AG04449 (cell line): ENCODE measurements around the gene PPP2R5C.

ENCODE experiments used
- CTCF ChIA-PET: fragments of 350-600 bp; formaldehyde crosslinking; extraction: SDS; loops from one replicate; lab custom pipeline; 2021; ENCODE audit warnings: antibody characterized with exemption; lab: Yijun Ruan, JAX
- POLR2A ChIA-PET: fragments of 400-600, 350-600 bp; formaldehyde crosslinking; extraction: SDS; loops from one replicate; lab custom pipeline; 2020; ENCODE audit warnings: antibody characterized with exemption, inconsistent platforms; lab: Yijun Ruan, JAX
- DNase-seq: peaks from one replicate; pipeline ENCODE4 v3.0.0-alpha.2; 2010; ENCODE audit warnings: low read depth, low spot score
- H3K4me3 ChIP-seq: 2 replicates; pipeline ENCODE4 v1.5.1; 2011; ENCODE audit warnings: low read depth, mild to moderate bottlenecking, control low read depth, low read length
- TF ChIP-seq, protein P1 (sequence below): IDR thresholded peaks from one replicate; pipeline ENCODE4 v1.5.1; 2011; ENCODE audit warnings: mild to moderate bottlenecking, moderate library complexity, low read length, control low read depth, inconsistent platforms; ENCODE audit not compliant: insufficient read depth; ENCODE audit errors: missing control alignments

PPP2R5C gene

GRCh38 chr14:101839236-101839635 lies 77.7 kb downstream of the PPP2R5C start:
- H3K4me3 ChIP-seq, result no peak overlapping the region
- CTCF ChIA-PET, result no interaction called here

DNA sequence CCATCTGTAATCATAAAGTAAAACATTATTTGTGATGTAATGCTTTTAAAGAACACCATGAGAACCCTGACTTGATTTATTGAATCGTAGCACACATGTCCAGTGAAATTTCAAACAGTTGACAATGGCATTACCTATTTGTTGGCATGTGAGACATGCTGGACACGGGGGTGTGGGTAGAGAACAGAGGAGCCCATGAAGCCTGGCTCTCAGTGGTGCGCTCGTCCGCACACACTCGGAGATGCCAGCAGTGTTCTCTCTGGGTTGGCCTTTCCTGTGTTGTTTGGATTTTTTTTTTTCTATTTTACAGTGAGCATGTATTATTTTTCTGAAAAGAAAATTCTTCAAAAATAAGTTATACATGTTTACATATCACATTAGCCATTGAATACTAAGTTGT lies 78.2 kb downstream of the PPP2R5C start:
- no peak overlapping the region for H3K4me3 ChIP-seq
- DNase-seq, result no peak
- CTCF ChIA-PET, result interaction anchor here (0.9 kb wide), 1 partner anchor 69 kb away, joined by 3 read pairs; no protein-coding TSS in a partner anchor
- POLR2A ChIA-PET, result no interaction called here
- TF ChIP-seq, protein P1, sequence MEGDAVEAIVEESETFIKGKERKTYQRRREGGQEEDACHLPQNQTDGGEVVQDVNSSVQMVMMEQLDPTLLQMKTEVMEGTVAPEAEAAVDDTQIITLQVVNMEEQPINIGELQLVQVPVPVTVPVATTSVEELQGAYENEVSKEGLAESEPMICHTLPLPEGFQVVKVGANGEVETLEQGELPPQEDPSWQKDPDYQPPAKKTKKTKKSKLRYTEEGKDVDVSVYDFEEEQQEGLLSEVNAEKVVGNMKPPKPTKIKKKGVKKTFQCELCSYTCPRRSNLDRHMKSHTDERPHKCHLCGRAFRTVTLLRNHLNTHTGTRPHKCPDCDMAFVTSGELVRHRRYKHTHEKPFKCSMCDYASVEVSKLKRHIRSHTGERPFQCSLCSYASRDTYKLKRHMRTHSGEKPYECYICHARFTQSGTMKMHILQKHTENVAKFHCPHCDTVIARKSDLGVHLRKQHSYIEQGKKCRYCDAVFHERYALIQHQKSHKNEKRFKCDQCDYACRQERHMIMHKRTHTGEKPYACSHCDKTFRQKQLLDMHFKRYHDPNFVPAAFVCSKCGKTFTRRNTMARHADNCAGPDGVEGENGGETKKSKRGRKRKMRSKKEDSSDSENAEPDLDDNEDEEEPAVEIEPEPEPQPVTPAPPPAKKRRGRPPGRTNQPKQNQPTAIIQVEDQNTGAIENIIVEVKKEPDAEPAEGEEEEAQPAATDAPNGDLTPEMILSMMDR, result no peak

More at GRCh38 chr14:101839236-101839635, 77.7 kb downstream of the PPP2R5C start:
- TF ChIP-seq, protein P1, result no peak
- no peak for DNase-seq
- POLR2A ChIA-PET, result no interaction called here

DNA sequence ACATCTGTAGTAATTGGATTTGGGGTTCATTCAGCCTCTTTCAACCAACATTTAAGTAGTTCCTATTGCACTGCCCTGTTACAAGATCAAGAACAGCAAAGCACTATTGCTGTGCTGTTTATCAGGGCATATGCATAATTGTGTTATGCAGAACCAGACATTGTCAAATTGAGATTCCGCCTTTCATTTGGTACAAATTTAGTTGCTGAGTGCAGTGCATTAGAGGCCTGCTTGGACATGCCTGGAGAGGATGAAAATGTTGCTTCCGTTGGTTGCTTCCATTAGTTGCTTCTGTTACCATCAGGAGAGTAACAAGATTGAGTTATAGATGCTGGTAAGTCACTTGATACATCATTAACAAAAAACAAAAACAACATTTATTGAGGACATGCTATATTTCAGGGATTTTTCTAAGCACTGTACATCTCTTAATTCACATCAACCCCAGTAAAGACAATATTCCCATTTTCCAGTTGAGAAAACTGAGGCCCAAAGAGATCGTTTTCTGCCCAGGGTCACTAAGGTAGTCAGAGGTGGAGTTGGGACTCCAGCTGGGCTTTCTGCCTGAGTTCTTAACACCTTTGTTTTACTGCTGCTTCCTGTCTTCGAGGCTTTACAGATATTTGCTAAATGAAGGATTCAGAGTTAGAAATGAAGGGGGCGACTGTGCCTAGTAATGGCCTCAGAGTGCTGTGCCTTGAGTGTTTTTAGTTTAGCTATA lies 79.3 kb downstream of the PPP2R5C start:
- TF ChIP-seq, protein P1, result no peak
- DNase-seq, result no peak
- H3K4me3 ChIP-seq, result no peak overlapping the region
- ChIA-PET POLR2A (no interaction called here), CTCF (interaction anchor here (0.9 to 1.7 kb wide), 2 partner anchors 70 kb away, joined by 3 to 5 read pairs; no protein-coding TSS in a partner anchor)

DNA sequence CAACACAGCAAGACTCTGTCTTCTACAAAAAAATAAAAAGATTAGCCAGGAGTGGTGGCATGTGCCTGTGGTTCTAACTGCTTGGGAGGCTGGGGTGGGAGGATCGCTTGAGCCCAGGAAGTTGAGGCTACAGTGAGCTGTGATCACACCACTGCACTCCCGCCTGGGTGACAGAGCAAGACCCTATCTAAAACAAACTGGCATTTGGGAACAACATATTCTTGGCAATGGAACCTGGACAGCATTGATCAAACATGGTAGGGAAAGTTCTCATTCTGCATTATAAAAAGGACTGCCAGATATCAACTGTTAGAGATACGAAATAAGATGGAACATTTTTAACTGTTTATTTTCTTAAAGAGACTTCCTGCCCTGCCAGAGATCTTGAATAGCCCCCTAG lies 81.5 kb downstream of the PPP2R5C start:
- ChIA-PET CTCF (no interaction called here), POLR2A (no interaction called here)
- DNase-seq, result no peak
- H3K4me3 ChIP-seq, result no peak overlapping the region
- TF ChIP-seq, protein P1, result no peak

GRCh38 chr14:101843665-101844064 lies 82.2 kb downstream of the PPP2R5C start:
- H3K4me3 ChIP-seq, result no peak overlapping the region
- DNase-seq, result no peak
- CTCF ChIA-PET, result no interaction called here
- TF ChIP-seq, protein P1, result no peak
- POLR2A ChIA-PET, result no interaction called here

DNA sequence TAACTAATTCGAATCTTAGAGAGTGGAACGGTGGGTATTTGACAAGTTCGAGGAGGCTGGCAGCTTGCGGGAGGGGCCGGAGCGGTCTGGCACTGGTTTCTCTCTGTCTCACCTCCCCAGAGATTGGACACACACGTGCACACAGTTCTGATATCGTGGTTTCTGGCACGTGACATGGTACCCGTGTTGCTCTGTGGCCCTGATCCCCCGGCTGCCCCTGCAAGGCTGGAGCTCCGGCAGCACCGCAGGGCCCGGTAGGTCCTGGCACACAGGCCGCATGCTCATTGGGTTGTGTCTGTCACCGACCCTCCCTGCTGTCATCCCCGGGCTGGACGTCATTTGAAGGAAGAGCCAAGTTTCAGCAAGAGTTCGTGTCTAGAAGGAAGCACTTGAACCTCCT lies 82.7 kb downstream of the PPP2R5C start:
- CTCF ChIA-PET, result no interaction called here

More for the DNA sequence above, 82.7 kb downstream of the PPP2R5C start:
- DNase-seq, result no peak
- no peak overlapping the region for H3K4me3 ChIP-seq
- POLR2A ChIA-PET, result no interaction called here
- TF ChIP-seq, protein P1, result no peak
